ENCODE results near the gene NUCB2. TPM values are rescaled to one million over a fixed set of nuclear protein-coding genes. Genes with fewer than 3 reads are reported as not detected.

The NUCB2 gene
- total and polyA plus RNA-seq, 2 donors (not counting 3 experiments of a cell fraction or from before 2014, with no cell fraction given): 41.9 to 114 TPM

- Histone ChIP-seq H3K36me3 (ENCODE audit: control insufficient read depth in 2 of 2, extremely low read depth in 1 of 2, insufficient read depth in 2 of 2, low read length in 2 of 2) (no peaks in the 10 kb centered on the region), H3K4me3 (replicated peaks in 1 of 3; ENCODE audit: insufficient read depth in 1 of 3, low read depth in 1 of 3, low read length in 3 of 3) (no peak overlapping the region), H3K4me2 (ENCODE audit: insufficient read depth, low read length) (no peak overlapping the region), H3K27me3 (ENCODE audit: control insufficient read depth in 2 of 2, insufficient read depth in 2 of 2, low read length in 2 of 2) (no peaks in the 10 kb centered on the region), H3K4me1 (ENCODE audit: control insufficient read depth, extremely low read depth, insufficient read depth, low read length) (peaks cover 3% of the 10 kb centered on the region), H3K79me2 (ENCODE audit: control insufficient read depth, insufficient read depth, low read length) (no peaks in the 10 kb centered on the region), H4K20me1 (replicated peaks; ENCODE audit: control insufficient read depth, extremely low read depth, insufficient read depth, low read length) (no peaks in the 10 kb centered on the region), H3K9me3 (replicated peaks; ENCODE audit: control insufficient read depth, insufficient read depth, low read length) (no peaks in the 10 kb centered on the region), H2AFZ (ENCODE audit: low read depth, low read length) (no peak overlapping the region), H3K9ac (replicated peaks; ENCODE audit: extremely low read depth, insufficient read depth, low read length) (no peak overlapping the region), H3K9me1 (replicated peaks; ENCODE audit: control insufficient read depth, extremely low read depth, insufficient read depth, low read length) (no peaks in the 10 kb centered on the region), H3K27ac (ENCODE audit: insufficient read depth, low read depth, low read length) (no peak overlapping the region)
- intact Hi-C loops (cut with micrococcal nuclease): loop anchor here (1.0 kb wide), 5 partner anchors 45 to 297 kb away; partner anchors contain the start of genes NCR3LG1 and NUCB2
- dilution Hi-C loops (cut with MboI; ENCODE audit: extremely low pct_ligation_motif_present, low sequenced_read_pairs): no loop called here
- TF ChIP-seq EZH2 (IDR thresholded peaks at IDR 0.05; ENCODE audit: borderline replicate concordance, low read depth, low read length, severe bottlenecking) (no peak), MAX (IDR thresholded peaks at IDR 0.05; ENCODE audit: insufficient read depth, insufficient read length) (no peak), CTCF (IDR thresholded peaks at IDR 0.05; ENCODE audit: extremely low read depth in 1 of 2, insufficient read depth in 1 of 2, low read depth in 1 of 2, low read length in 2 of 2) (no peak), FOS (IDR thresholded peaks at IDR 0.05; ENCODE audit: borderline replicate concordance, insufficient read depth, low read length) (no peak), POLR2A (IDR thresholded peaks at IDR 0.05; ENCODE audit: low read depth, low read length) (no peak), GATA2 (IDR thresholded peaks at IDR 0.05; ENCODE audit: insufficient read depth, insufficient read length, low read depth, low read length) (no peak), JUN (IDR thresholded peaks at IDR 0.05; ENCODE audit: borderline replicate concordance, insufficient read depth, insufficient read length, low read depth) (no peak), MYC (IDR thresholded peaks at IDR 0.05; ENCODE audit: low read depth, low read length) (no peak), POLR2AphosphoS5 (IDR thresholded peaks at IDR 0.05; ENCODE audit: insufficient read depth, low read depth, low read length) (no peak)
- no peak for FAIRE-seq
- ChIA-PET POLR2A (no interaction called here), CTCF (interaction anchor here (0.9 to 2.4 kb wide), 19 partner anchors 10 to 297 kb away, joined by 3 to 22 read pairs (median 7); partner anchors contain the start of genes NCR3LG1 and NUCB2)
- DNase-seq (ENCODE audit: low read depth, low spot score): no peak
- BruUV-seq (replicated peaks): no TSS peak
These were observed 45.4 kb upstream of the NUCB2 start for GRCh38 chr11:17230867-17231851.
